ENCODE data around the gene CSDE1. TPM values are rescaled to one million over a fixed set of nuclear protein-coding genes. Genes with fewer than 3 reads are reported as not detected.

Gene CSDE1
- total RNA-seq, 1 donor from 2014 or later, result 1,775 TPM

DNA sequence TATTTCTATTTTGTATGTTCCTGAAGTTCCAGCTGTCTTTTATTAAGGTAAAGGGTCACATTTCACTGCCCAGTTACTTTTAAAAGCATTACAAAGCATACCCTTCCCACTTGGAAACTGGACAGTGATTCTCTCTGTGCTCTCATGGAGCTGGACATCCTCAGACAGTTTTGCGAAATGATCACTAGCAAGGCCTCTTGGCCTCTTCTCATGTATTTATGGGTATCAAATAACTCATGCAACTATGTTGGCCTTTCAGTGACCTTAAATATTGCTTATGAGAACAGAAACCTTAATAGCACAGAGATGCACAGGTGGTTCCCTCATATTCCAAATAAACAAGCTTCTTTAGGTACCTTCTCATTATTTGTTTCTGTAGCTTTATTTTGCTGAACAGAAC lies 54.5 kb downstream of the CSDE1 start:
- DNase-seq (ENCODE audit: low read depth), result peak; percentile 21

DNA sequence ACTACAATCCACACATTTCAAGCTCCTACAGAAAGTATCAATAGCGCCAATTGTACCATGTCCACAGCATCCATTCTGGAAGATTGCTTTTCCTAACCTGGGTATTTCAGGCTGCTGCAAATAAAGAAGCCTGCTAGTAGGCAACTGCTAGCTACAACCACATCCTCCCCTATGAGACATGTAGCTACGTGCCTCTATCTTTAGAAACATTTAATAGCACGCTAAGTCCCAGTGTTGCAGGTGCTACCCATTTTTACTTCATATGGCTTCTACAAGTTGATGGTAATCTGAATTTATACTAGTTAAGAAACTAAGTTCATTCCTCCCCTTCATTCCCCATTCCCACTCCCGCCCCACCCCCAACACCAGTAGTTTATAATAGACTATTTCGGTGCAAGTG lies 55.0 kb downstream of the CSDE1 start:
- DNase-seq (ENCODE audit: low read depth), result no peak

DNA sequence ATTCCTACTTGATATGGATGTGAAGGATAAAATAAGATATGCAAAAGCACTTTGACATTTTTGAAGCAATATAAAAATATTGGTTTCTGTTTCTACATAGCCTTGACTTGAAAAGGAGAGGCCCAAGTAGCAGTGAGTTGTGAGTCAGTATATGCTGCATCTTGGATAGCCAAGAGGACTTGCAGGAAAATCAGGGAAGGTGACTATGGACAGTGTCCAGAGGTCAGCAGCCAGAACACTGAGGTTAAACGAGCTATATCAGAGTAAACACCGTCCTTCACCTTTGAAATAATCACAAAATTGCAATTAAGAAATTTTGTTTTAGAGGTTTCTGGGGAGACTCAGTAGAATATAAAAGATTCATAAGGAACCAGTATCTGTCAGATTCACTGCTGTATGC lies 55.9 kb downstream of the CSDE1 start:
- no peak for DNase-seq (ENCODE audit: low read depth)

DNA sequence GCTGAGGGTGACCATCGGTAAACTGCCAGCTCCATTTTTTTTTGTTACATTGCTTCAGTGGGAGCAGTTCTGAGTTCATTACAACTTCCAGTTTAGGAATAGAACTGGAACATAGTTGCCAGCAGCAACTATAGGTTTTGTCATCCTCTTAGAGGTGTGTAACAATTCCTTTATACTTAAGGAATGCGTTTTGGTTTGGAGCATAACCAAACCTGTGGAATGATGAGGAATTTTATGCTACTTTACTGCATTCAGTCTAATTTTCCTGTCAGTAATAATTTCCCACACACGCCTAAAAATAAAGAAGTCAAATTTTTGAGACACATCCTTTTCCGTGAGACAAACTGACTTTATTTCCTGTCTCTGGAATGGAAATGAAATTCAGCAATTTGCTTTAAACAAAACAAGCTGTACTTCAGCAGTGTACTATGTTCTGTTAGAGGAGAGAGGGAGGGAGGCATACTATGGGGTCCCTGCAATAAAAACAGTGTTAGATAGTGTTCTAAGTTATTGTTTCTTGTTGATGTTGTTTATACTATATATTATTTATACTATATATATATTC lies 57.7 kb downstream of the CSDE1 start:
- no peak for DNase-seq (ENCODE audit: low read depth)

DNA sequence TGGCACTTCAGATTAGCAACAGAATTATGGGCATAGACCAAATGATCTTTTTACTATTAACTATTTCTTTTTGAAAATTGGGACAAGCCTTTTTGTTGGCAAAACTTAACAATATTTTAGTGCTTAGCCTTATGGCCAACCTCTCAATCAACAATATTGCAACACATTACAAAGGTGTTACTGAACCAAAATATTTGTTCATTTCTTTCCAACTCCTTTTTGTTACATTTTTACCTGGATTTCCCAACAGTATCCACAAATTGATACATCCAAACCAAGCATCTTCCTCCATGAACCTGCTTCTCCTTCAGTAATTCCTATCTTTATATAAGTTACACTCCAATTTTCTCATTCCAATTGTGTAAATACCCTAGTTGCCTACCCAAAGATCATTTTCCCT lies 61.0 kb downstream of the CSDE1 start:
- no peak for DNase-seq (ENCODE audit: low read depth)

DNA sequence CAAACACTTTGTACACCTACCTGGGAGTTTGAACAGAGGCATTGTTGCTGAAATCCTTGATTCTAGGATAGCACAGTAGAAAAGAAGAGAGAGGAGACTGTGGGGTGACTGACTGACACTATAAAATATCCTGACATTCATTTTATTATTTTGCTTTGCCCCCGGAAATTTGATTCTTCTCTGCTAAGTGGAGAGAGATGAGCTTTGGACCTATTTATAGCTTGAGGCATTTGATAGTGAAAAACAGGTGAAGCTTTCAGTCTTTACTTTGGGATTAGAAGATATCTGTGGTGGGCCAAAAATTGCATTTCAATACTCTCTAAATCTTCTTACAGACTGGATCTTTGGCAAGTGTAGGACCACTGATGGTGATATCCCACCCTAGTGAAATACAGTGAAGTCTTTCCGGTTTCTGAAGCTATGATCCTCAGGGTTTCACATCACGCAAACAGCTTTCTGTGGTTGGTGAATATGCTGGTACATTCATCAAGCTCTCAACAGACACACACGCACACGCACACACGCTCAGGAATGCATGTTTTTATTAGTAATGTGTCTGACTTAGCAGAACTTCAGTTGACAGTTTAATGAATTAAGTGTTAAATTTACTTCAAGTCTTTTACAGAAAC lies 62.2 kb downstream of the CSDE1 start, which contains the start of gene AMPD1:
AMPD1 (minus strand) TSS at position 117 of the 629 bp plus-strand sequence; CDS start at position 42, 75 bp downstream.
- DNase-seq (ENCODE audit: low read depth), result peak; percentile 83

DNA sequence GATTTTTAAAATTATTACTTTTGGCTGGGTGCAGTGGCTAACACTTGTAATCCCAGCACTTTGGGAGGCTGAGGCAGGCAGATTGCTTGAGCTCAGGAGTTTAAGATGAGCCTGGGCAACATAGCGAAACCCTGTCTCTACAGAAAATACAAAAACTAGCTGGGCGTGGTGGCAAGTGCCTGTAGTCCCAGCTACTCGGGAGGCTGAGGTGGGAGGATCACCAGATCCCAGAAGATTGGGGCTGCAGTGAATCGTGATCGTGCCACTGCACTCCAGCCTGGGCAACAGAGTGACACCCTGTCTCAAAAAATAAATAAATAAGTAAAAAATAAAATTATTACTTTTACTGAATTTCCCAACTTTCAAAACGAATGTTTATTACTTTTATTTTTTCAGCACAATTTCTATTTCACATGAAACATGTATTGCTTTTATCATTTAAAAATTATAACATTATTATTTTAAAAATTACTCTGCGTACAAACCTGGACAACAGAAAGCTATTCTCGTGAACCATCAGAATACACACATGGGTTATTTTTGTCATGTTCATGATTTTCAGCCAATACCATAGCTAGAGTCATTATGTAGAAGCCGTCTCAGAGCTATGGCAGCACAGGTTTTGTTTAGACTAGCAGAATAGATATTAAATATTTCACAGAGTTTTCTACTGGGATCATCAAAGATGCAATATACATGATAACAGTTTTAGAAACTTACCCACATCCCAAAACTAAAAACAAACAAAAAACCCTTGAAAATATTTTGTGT lies 63.1 kb downstream of the CSDE1 start:
- peak; percentile 15 for DNase-seq (ENCODE audit: low read depth)

DNA sequence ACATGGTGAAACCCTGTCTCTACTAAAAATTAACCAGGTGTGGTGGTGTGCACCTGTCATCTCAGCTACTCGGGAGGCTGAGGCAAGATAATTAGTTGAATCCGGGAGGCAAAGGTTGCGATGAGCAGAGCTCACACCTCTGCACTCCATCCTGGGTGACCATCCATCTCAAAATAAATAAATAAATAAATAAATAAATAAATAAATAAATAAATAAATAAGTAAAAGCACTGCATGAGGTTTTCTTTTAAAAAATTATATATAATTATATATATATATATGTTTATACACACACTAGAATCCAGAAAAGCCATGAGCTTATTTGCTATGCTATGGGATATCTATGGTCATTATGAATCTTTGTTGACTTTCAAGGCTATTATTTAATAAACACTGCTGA lies 64.8 kb downstream of the CSDE1 start:
- no peak for DNase-seq (ENCODE audit: low read depth)

DNA sequence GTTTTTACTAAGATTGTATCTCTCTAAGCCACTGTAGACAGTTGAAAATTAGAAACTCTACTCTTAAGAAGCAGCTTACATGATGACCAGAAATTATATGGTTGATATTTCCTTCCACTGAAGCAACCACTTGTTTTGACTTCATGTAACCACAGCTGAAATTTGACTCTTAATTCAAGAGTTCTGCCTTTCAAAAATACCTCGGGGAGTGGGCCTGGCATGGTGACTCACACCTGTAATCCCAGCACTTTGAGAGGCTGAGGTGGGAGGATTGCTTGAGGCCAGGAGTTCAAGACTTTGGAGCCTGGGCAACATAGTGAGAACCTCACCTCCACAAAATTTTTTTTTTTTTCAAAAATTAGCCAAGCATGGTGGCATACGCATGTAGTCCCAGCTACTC lies 66.7 kb downstream of the CSDE1 start:
- DNase-seq (ENCODE audit: low read depth), result peak; percentile 61

DNA sequence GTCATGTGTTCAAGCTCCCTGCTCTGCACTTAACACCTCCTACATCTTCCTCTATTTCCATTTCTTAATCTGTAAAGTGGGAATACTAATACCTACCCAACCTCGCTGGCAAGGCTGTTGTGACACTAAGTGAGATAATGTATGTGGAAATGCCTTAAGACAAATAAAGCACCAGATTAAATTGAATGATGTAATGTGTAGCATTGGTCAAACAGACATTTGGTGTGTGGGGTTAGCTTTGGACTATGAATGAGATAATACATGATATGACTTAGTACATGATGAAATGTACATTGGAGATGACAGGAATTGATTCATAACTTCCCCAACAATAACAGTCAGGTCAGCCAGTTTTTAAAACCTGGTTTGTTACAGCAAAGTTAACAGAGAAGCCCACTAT lies 67.6 kb downstream of the CSDE1 start:
- no peak for DNase-seq (ENCODE audit: low read depth)

DNA sequence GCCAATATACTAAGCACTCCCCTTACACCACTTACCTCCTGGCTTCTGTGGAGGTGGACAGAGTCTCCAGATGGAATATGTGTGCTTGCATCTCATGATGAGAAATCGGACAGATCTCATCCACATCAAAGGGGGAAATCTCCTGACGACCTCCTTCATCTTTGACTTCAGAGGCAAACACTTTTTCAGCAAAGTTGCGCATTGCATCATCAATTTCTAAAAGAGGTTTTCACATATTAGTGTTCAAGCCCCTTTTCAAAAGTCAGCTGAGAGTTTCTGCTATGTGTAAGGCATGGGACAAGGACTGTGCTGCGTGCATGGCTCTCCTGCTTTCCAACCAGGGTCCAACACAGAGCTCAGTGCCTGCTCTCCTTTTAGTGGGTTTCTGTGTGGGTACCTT lies 69.3 kb downstream of the CSDE1 start:
- DNase-seq (ENCODE audit: low read depth), result no peak

DNA sequence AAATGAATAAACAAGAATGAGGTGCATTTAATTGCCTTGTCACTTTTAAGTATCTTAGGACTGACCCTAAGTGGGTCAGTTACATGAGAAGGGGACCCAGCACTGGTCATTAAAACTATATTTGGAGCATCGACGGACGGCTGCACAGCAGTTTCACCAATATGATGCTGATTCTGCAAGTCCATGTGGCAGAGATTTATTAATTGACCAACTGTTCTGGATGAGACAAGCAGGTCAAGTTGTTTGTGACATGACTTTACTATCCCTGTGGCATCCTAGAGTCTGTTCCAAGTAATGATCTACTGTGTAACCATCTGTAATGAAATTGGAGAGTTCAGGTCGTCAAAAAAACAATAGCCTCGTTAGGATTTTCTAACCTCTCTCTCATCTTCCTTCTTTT lies 71.9 kb downstream of the CSDE1 start:
- no peak for DNase-seq (ENCODE audit: low read depth)

DNA sequence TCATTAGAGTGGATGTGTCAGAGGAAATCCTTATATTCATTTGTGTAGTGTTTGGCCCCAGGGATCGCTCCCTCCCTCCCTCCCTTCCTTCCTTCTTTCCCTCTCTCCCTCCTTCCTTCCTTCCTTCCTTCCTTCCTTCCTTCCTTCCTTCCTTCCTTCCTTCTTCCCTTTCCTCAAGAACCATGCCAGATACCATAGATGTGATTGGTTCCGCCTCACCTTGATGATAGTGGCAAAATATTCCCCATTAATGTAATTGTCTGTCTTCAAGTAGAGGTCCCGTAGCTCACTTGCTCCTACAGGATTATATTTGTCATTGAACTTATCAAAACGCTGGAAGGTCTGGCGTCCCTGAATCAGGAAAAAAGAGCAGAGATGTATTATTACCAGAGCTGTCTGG lies 80.1 kb downstream of the CSDE1 start:
- no peak for DNase-seq (ENCODE audit: low read depth)

DNA sequence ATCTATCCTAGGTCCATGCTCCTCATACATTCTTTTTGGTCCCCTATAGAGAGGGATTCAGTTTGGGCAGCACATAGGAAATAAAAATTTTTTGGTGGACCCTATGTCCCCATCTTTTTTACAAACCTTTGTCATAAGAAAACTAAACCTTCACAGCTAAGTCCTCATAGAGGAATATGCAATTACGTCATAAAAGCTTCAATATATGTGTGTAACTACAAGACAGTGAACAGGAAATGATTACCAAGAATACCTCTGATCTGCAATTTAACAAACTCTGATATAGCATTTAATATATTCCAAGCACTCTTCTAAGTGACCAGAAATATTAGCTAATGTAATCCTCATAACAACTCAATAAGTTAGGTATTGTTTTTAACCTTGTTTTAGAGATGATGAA lies 81.7 kb downstream of the CSDE1 start:
- no peak for DNase-seq (ENCODE audit: low read depth)

DNA sequence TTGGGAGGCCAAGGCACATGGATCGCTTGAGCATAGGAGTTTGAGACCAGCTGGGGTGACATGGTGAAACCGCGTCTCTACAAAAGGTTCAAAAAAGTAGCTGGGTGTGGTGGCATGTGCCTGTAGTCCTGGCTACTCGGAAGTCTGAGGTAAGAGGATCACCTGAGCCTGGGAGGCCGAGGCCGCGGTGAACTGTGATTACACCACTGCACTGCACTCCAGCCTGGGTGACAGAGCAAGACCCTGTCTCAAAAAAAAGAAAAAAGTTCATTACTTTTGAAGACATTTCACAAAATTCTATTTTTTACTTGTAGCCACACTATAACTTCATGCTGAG lies 85.9 kb downstream of the CSDE1 start:
- DNase-seq (ENCODE audit: low read depth), result no peak

DNA sequence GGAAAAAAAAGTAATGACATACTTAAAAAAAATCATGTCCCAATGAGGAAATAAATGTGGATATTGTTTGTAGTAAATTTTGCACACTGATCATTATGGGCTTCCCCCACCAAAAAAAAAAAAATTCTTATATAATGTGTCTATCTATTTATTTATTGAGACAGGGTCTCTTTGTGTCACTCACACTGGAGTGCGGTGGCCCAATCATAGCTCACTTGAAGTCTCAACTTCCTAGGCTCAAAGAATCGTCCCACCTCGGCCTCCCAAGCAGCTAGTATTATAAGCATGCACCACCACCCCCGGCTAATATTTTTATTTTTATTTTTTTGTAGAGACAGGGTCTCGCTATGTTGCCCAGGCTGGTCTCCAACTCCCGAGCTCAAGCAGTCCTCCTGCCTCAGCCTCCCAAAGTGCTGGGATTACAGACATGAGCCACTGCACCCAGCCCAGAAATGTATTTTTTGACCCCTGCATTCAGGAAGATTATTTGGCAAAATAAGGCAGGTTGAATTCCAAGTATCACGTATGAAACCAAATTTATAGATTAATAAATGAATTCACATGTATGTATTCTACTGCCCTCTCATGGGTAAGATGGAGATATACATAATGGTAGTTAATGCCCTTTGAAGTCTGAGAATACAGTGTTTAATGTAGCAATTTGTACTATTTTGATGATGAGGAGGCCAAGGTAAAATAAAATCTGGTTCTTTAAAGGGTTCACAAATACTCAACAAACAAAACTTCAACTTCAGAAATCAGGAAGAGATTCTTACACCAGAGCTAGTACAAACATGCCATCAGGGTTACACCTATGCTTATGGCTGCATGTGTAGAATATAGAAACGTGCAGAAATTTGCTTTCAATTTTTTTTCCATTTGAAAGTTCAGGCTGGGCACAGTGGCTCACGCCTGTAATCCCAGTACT lies 86.5 kb downstream of the CSDE1 start:
- DNase-seq (ENCODE audit: low read depth), result peak; percentile 6

DNA sequence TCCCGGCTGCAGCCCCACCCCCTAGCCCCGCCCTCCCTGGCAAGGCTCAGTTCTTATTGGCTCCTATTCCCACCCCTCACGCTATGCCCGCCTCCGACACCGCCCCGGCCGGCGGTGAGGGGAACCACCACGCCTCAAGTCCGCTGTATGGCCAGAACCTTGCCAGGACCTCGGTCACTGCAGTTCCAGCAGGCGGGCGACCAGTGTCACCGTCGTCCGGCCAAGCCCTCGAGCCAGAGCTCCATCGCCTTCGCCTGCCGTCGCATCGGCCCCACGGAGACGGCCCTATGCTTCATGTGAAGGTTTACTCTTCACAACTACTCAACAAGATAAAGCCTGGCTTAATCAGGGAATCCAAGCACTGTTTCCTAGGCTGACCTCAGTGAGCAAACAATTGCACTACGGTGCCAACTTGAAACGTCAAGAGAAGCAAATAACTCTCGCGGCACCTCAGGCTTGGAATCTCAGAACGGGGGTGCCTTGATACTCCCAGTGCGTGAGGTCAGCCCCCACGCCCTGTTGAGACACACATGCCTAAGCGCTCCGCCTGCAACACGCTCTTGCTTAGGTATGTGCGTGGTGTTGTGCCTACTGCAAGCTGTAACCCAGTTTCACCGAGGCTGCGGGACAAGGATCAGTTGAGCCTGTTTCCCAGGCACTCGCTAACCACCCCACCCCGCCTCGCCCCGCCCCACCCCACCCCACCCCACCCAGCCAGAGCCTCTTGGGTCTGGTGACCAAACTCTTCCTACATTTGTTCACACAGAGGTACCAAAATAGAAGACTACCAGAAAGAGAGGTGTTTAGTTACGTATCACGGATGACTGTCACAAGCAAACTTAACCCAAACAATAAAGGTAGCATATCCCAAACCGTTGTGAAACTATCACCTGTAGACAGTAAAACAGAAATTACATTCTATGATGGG lies 87.4 kb downstream of the CSDE1 start:
- DNase-seq (ENCODE audit: low read depth), result peak; percentile 95

DNA sequence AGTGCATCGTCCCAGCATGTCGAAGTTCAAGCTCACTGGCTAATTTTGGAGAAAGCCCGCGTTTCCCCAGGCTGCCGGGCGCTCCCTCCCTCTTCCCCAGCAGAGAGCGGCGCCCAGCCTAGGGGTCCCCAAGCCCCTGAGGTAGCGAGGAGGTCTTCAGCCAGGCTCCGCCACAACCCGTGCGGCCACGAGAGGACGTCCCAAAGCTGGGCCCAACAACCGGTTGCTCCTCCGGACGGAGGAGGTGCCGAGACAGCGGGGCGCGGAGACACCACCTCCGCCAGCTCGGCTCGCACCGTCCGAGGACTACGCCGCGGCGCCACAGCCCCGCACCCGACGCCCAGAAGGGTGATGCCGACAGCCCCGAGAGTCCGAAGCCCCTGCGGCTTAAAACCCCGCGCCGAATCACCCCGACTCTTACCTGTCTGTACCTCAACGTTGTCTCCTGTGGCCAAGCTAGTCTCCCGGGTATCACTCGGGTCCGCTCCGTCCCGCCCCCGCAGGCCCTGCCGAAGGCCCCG lies 88.2 kb downstream of the CSDE1 start, which contains the start of gene DENND2C:
DENND2C (minus strand) TSS at position 488 of the 521 bp plus-strand sequence. CDS start 44,065 bp downstream, outside the sequence.
- no peak for DNase-seq (ENCODE audit: low read depth)

DNA sequence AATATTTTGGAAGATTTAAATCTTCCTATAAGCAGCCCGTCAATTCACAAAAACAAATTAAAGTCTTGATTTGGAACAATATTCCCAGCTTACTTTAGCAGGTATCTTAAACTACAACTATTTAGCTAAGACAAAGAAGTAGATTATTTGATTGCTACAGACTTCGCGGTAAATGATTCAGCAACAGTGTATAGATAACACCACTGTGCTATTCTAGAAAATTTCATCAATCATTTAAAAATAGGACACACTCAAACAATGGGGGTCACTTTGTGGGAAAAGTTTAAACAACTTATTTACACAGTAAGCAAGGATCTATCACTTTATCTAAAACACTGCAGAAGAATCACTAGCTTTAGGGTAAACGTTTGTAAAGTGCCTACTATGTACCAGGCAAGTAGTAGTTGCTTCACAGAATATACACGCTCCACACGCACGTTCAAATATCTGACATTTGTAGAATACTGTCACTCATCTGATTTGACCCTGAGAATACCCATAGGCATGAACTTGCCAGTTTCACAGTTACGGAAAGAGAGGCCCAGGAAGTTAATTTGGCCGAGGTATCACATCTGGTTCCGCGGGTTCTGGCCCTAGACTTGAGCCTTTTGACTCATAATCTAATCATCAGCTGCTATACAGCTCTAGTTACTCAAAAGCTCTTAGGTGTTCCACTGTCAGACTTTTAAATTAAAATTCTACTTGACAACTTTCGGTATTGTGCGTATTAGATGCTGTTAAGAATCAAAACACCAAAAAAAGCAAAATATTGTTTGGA lies 88.8 kb downstream of the CSDE1 start:
- DNase-seq (ENCODE audit: low read depth), result peak; percentile 29
